PFSK-1 (cell line): ENCODE measurements around the gene TMEM54.

Experiments used
- FOXP2 ChIP-seq: optimal IDR thresholded peaks from 2 replicates; pipeline ENCODE3; 2011; ENCODE audit warnings: borderline replicate concordance, control low read depth, inconsistent platforms; ENCODE audit not compliant: insufficient read depth; ENCODE audit errors: extremely low read length, extremely low read depth
- POLR2AphosphoS5 ChIP-seq: IDR thresholded peaks from 2 replicates; pipeline ENCODE4 v1.6.1; 2012; ENCODE audit warnings: low read depth, mild to moderate bottlenecking, control low read depth, low read length, moderate library complexity
- SIN3A ChIP-seq: IDR thresholded peaks from 2 replicates; pipeline ENCODE4 v1.6.1; 2012; ENCODE audit warnings: mild to moderate bottlenecking, low read length, moderate library complexity, borderline replicate concordance; ENCODE audit not compliant: insufficient read depth
- TAF1 ChIP-seq: IDR thresholded peaks from 2 replicates; pipeline ENCODE4 v1.6.1; 2012; ENCODE audit warnings: low read length, control low read depth, borderline replicate concordance; ENCODE audit not compliant: insufficient read depth
- TF ChIP-seq, protein P1 (sequence below), 2 experiments: IDR thresholded peaks; 2 replicates each; pipeline versions ENCODE4 v1.6.1 to v1.8.0; 2011 to 2012; ENCODE audit warnings: low read depth in 2 of 2, low read length in 2 of 2, control low read depth in 1 of 2, inconsistent platforms in 1 of 2, mild to moderate bottlenecking in 1 of 2, moderate library complexity in 1 of 2; ENCODE audit not compliant: insufficient read depth in 1 of 2

Gene TMEM54

DNA sequence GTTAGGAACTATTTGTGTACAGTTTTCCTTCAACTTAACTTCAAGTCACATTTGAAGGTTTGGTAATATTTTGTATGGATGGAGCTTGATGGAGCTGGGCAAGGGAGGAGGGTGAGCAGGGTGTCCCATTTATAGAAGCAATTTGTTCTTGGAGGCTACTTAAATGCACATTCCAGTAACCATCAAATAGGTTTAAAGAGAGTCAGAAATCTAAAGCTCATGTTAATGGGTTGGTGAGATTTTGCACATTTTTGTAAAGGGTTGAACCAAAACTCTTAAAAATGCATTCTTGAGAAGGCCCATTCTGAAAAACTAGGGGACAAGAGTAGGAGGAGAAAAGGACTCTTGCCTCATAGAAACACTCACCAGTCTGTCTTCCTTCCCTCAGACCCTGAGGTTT is 40.6 kb downstream of the TMEM54 start:
- TF ChIP-seq SIN3A (no peak), POLR2AphosphoS5 (no peak), TAF1 (no peak), FOXP2 (no peak)
- TF ChIP-seq, protein P1, sequence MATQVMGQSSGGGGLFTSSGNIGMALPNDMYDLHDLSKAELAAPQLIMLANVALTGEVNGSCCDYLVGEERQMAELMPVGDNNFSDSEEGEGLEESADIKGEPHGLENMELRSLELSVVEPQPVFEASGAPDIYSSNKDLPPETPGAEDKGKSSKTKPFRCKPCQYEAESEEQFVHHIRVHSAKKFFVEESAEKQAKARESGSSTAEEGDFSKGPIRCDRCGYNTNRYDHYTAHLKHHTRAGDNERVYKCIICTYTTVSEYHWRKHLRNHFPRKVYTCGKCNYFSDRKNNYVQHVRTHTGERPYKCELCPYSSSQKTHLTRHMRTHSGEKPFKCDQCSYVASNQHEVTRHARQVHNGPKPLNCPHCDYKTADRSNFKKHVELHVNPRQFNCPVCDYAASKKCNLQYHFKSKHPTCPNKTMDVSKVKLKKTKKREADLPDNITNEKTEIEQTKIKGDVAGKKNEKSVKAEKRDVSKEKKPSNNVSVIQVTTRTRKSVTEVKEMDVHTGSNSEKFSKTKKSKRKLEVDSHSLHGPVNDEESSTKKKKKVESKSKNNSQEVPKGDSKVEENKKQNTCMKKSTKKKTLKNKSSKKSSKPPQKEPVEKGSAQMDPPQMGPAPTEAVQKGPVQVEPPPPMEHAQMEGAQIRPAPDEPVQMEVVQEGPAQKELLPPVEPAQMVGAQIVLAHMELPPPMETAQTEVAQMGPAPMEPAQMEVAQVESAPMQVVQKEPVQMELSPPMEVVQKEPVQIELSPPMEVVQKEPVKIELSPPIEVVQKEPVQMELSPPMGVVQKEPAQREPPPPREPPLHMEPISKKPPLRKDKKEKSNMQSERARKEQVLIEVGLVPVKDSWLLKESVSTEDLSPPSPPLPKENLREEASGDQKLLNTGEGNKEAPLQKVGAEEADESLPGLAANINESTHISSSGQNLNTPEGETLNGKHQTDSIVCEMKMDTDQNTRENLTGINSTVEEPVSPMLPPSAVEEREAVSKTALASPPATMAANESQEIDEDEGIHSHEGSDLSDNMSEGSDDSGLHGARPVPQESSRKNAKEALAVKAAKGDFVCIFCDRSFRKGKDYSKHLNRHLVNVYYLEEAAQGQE (IDR thresholded peaks at IDR 0.05; ENCODE audit: insufficient read depth in 1 of 2, low read depth in 2 of 2, low read length in 2 of 2), result no peak

DNA sequence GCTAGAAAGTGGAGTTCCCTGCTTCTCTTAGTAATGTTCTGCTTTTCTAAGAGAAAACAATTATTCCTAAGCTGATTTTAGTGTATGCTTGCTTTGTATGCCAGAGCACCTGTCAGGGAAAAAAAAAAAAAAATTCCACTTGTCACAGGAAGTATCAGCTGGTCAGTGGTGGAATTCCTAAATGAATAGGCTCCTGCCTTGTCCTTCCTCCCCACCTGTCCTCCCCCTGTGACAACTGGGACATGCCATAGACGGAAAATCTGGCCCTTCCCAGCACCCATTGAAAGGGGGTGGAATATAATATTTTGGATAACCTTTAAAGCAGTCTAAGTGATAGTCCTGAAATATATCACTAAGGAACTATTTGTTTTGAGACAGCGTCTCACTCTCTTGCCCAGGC is 41.3 kb downstream of the TMEM54 start:
- no peak for TF ChIP-seq FOXP2

DNA sequence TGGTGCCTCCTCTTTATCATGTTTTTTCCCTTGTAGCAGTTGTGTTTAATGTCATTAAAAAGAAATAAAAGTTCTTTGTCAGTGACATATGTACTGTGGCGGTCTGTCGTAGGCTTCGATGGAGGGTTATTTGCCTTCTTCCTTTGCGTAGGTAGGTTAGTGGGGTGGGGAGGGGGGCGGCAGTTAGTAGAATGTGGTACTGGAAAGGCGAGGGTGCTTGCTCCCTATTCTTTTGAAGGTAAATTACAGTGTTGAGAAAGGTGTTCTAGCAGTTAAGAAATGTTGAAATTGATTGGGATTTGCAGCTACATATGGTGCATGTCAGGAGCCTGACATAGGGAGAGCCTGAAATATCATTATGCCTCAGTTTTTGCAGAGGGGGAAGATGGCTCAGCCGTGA is 42.4 kb downstream of the TMEM54 start:
- TF ChIP-seq SIN3A (no peak), POLR2AphosphoS5 (no peak), TAF1 (no peak), FOXP2 (no peak)
- TF ChIP-seq, protein P1 (IDR thresholded peaks at IDR 0.05; ENCODE audit: insufficient read depth in 1 of 2, low read depth in 2 of 2, low read length in 2 of 2), result no peak

DNA sequence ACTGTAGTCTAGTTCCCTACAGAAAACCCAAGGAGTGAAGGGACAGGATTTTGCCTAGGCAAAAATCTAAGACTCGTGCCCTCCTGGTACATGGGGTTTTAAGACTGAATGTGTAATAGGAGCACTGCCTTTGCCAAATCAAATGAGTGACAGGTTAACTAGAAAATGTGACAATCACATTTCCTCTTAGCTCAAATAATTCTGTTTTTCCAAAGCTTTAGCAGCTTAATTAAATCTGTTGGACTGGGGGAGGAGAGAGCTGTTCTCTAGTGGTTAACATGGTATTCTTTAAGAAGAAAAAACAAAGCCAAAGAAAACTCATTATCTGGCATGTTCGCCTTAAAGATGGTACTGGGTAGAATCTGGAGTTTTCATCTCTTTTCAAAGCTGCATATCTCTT is 43.1 kb downstream of the TMEM54 start:
- no peak for TF ChIP-seq SIN3A
- no peak for TF ChIP-seq POLR2AphosphoS5
- no peak for TF ChIP-seq TAF1
- TF ChIP-seq, protein P1 (IDR thresholded peaks at IDR 0.05; ENCODE audit: insufficient read depth in 1 of 2, low read depth in 2 of 2, low read length in 2 of 2), result no peak
- TF ChIP-seq FOXP2, result no peak

DNA sequence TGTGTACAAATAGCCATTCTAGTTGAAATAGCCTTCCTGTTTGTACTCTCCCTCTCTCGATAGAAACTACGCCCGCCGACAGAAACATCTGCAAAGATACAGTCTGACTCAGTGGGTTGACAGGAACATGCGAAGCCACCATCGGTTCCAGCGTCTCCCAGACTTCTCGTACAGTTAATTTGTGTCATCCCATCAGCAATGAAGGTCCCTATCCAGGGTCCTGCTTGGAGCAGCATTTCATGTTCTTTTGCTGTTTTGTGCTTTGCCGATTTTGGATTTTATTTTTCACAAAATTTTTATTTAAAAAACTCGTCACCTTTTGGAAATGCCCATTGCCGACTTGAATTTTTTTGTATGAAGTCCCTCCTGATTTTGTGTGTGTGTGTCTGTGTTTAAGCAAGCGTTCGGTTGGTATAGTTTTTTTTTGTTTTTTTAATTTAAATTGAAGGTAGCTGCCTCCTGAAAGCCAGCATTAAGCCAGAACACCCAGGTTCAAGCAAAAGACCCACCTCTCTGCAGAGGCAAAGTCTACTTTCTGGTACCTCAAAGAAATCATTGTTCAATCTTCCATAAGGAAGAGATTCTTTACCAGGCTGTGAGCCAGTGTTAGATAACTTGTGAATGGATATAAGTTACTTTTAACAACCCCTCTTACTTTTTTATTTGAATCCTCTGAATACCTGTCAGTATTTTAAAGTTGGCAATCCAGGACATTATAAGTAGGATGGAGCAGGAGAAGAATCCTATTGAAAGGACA is 45.1 kb downstream of the TMEM54 start:
- TF ChIP-seq POLR2AphosphoS5, result no peak
- TF ChIP-seq, protein P1 (IDR thresholded peaks at IDR 0.05; ENCODE audit: insufficient read depth in 1 of 2, low read depth in 2 of 2, low read length in 2 of 2), result no peak; a peak in 1 of 4 replicates
- no peak for TF ChIP-seq TAF1
- no peak for TF ChIP-seq FOXP2
- no peak for TF ChIP-seq SIN3A
